ENCODE results near the gene TP53RK. TPM values are rescaled to one million over a fixed set of nuclear protein-coding genes. Genes with fewer than 3 reads are reported as not detected.

Gene TP53RK
- total and polyA plus RNA-seq, 2 of the 13 experiments (the other 11 are each of a cell fraction or from before 2014, with no cell fraction given) = 12.9 to 25.5 TPM

DNA sequence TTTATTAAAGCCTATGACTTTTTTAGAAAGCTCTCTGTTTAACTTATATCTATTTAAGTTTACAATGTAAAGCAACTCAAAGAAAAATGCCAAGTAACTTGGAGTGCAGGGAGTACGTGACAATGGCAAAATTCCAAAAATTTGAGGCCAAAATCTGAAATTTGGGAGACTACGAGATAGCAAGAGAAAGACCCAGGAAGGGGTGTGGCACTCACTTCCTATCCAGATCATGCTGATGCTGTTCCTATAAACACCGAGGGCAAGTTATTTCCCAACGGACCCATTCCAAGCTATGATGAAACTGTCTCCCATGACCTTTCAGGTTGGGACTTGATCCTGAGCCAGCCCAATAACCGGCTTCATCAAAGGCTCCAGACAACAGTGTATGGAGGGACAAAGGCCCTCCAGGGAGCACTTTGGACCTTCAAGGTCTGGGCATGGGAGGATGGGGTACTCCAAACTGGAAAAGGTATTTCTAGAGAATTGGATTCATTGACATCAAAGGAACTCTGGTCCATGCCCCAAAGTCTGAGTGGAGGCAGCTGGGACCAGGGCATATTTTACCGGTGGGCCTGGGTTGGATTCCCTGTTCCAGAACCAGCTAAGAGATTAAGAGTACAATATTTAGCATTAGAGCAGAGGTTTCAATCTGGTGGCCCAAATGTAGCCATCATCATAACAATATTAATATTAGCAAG is 22.3 kb downstream of the TP53RK start (continued):
- TF ChIP-seq, protein P1, sequence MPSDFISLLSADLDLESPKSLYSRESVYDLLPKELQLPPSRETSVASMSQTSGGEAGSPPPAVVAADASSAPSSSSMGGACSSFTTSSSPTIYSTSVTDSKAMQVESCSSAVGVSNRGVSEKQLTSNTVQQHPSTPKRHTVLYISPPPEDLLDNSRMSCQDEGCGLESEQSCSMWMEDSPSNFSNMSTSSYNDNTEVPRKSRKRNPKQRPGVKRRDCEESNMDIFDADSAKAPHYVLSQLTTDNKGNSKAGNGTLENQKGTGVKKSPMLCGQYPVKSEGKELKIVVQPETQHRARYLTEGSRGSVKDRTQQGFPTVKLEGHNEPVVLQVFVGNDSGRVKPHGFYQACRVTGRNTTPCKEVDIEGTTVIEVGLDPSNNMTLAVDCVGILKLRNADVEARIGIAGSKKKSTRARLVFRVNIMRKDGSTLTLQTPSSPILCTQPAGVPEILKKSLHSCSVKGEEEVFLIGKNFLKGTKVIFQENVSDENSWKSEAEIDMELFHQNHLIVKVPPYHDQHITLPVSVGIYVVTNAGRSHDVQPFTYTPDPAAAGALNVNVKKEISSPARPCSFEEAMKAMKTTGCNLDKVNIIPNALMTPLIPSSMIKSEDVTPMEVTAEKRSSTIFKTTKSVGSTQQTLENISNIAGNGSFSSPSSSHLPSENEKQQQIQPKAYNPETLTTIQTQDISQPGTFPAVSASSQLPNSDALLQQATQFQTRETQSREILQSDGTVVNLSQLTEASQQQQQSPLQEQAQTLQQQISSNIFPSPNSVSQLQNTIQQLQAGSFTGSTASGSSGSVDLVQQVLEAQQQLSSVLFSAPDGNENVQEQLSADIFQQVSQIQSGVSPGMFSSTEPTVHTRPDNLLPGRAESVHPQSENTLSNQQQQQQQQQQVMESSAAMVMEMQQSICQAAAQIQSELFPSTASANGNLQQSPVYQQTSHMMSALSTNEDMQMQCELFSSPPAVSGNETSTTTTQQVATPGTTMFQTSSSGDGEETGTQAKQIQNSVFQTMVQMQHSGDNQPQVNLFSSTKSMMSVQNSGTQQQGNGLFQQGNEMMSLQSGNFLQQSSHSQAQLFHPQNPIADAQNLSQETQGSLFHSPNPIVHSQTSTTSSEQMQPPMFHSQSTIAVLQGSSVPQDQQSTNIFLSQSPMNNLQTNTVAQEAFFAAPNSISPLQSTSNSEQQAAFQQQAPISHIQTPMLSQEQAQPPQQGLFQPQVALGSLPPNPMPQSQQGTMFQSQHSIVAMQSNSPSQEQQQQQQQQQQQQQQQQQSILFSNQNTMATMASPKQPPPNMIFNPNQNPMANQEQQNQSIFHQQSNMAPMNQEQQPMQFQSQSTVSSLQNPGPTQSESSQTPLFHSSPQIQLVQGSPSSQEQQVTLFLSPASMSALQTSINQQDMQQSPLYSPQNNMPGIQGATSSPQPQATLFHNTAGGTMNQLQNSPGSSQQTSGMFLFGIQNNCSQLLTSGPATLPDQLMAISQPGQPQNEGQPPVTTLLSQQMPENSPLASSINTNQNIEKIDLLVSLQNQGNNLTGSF (CRISPR knock-in tag; IDR thresholded peaks at IDR 0.05) = no peak
- TF ChIP-seq, protein P2, sequence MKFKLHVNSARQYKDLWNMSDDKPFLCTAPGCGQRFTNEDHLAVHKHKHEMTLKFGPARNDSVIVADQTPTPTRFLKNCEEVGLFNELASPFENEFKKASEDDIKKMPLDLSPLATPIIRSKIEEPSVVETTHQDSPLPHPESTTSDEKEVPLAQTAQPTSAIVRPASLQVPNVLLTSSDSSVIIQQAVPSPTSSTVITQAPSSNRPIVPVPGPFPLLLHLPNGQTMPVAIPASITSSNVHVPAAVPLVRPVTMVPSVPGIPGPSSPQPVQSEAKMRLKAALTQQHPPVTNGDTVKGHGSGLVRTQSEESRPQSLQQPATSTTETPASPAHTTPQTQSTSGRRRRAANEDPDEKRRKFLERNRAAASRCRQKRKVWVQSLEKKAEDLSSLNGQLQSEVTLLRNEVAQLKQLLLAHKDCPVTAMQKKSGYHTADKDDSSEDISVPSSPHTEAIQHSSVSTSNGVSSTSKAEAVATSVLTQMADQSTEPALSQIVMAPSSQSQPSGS (CRISPR knock-in tag; IDR thresholded peaks at IDR 0.05) = peak; percentile 99
- TF ChIP-seq PRPF4 (IDR thresholded peaks at IDR 0.05; ENCODE audit: low read depth, low read length, poor library complexity, severe bottlenecking) = no peak
- peak; percentile 98 for TF ChIP-seq TBX2 (CRISPR knock-in tag; IDR thresholded peaks at IDR 0.05; ENCODE audit: borderline replicate concordance)
- peak; percentile 96 for TF ChIP-seq TBL1XR1 (IDR thresholded peaks at IDR 0.05; ENCODE audit: borderline replicate concordance, low read length, partially characterized antibody)
- no peak for TF ChIP-seq PTBP1 (IDR thresholded peaks at IDR 0.05; ENCODE audit: low read depth, low read length, poor library complexity, severe bottlenecking)
- no peak for TF ChIP-seq MTA3 (CRISPR knock-in tag; IDR thresholded peaks at IDR 0.05)
- TF ChIP-seq, protein P3, sequence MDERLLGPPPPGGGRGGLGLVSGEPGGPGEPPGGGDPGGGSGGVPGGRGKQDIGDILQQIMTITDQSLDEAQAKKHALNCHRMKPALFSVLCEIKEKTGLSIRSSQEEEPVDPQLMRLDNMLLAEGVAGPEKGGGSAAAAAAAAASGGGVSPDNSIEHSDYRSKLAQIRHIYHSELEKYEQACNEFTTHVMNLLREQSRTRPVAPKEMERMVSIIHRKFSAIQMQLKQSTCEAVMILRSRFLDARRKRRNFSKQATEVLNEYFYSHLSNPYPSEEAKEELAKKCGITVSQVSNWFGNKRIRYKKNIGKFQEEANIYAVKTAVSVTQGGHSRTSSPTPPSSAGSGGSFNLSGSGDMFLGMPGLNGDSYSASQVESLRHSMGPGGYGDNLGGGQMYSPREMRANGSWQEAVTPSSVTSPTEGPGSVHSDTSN (CRISPR knock-in tag; IDR thresholded peaks at IDR 0.05) = peak; percentile 7; the same call in 1 of the 2 replicates
- no peak for TF ChIP-seq ZNF329 (CRISPR knock-in tag; IDR thresholded peaks at IDR 0.05; ENCODE audit: low read depth)
- peak; percentile 99 for TF ChIP-seq FOXA3 (CRISPR knock-in tag; IDR thresholded peaks at IDR 0.05)
- TF ChIP-seq, protein P4, sequence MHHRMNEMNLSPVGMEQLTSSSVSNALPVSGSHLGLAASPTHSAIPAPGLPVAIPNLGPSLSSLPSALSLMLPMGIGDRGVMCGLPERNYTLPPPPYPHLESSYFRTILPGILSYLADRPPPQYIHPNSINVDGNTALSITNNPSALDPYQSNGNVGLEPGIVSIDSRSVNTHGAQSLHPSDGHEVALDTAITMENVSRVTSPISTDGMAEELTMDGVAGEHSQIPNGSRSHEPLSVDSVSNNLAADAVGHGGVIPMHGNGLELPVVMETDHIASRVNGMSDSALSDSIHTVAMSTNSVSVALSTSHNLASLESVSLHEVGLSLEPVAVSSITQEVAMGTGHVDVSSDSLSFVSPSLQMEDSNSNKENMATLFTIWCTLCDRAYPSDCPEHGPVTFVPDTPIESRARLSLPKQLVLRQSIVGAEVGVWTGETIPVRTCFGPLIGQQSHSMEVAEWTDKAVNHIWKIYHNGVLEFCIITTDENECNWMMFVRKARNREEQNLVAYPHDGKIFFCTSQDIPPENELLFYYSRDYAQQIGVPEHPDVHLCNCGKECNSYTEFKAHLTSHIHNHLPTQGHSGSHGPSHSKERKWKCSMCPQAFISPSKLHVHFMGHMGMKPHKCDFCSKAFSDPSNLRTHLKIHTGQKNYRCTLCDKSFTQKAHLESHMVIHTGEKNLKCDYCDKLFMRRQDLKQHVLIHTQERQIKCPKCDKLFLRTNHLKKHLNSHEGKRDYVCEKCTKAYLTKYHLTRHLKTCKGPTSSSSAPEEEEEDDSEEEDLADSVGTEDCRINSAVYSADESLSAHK (CRISPR knock-in tag; IDR thresholded peaks at IDR 0.05; ENCODE audit: borderline replicate concordance) = 0 out of 2 replicates have a peak, but pooled peaks have one; percentile 91
- TF ChIP-seq ZNF552 (CRISPR knock-in tag; IDR thresholded peaks at IDR 0.05; ENCODE audit: borderline replicate concordance) = peak; percentile 98
- peak; percentile 67 for TF ChIP-seq U2AF1 (optimal IDR thresholded peaks at IDR 0.05; ENCODE audit: low read depth, low read length)
- TF ChIP-seq, protein P5, sequence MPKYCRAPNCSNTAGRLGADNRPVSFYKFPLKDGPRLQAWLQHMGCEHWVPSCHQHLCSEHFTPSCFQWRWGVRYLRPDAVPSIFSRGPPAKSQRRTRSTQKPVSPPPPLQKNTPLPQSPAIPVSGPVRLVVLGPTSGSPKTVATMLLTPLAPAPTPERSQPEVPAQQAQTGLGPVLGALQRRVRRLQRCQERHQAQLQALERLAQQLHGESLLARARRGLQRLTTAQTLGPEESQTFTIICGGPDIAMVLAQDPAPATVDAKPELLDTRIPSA (CRISPR knock-in tag; IDR thresholded peaks at IDR 0.05; ENCODE audit: borderline replicate concordance) = no peak
- TF ChIP-seq CAMTA2 (CRISPR knock-in tag; IDR thresholded peaks at IDR 0.05; ENCODE audit: borderline replicate concordance) = no peak; the same call in 1 of the 2 replicates

All from HepG2 (cell line).